PC-3 (cell line): Measurements from ENCODE around the gene FBXO48.

ENCODE experiments used
- CTCF ChIP-seq: fragments of 300-600 bp; sonication (generic); conservative IDR thresholded peaks from 2 replicates; pipeline ENCODE4 v1.5.1; 2017; ENCODE audit warnings: antibody characterized with exemption, low read depth, mild to moderate bottlenecking, low read length
- EZH2 ChIP-seq: fragments of 300-600 bp; sonication (generic); IDR thresholded peaks from one replicate; pipeline ENCODE4 v1.6.1; 2017; ENCODE audit warnings: antibody characterized with exemption, mild to moderate bottlenecking, low read length; ENCODE audit not compliant: unreplicated experiment

- TF ChIP-seq CTCF (no peak), EZH2 (no peak)
Observed at GRCh38 chr2:68438455-68439303, 28.4 kb downstream of the FBXO48 start.
